GM12878 (cell line): ENCODE data around the gene POLR3A. TPM values are rescaled to one million over a fixed set of nuclear protein-coding genes. Genes with fewer than 3 reads are reported as not detected.

Source experiments
- ASH2L ChIP-seq: fragments of 300-600, 200-600 bp; sonication (generic); IDR thresholded peaks from 2 replicates; pipeline ENCODE4 v1.6.1; 2017; ENCODE audit warnings: low read depth, mild to moderate bottlenecking, borderline replicate concordance
- EED ChIP-seq: sonication (generic); IDR thresholded peaks from 2 replicates; pipeline ENCODE4 v1.6.1; 2016; ENCODE audit warnings: antibody characterized with exemption, low read depth
- FOS ChIP-seq: IDR thresholded peaks from 3 replicates; pipeline ENCODE4 v1.6.1; 2011; ENCODE audit warnings: borderline replicate concordance; ENCODE audit not compliant: insufficient read length; ENCODE audit errors: extremely low read depth
- IKZF1 ChIP-seq: fragments of 450-650 bp; conservative IDR thresholded peaks from 2 replicates; pipeline ENCODE4 v1.6.1; 2017; ENCODE audit warnings: antibody characterized with exemption, mild to moderate bottlenecking
- MTA2 ChIP-seq: fragments of 450-650 bp; IDR thresholded peaks from 2 replicates; pipeline ENCODE4 v1.6.1; 2016; ENCODE audit warnings: low read depth, mild to moderate bottlenecking, moderate library complexity
- NFYA ChIP-seq: IDR thresholded peaks from 2 replicates; pipeline ENCODE4 v1.6.1; 2011; ENCODE audit warnings: low read depth, mild to moderate bottlenecking, low read length, improper control_type of control experiment, borderline replicate concordance
- PAX8 ChIP-seq: fragments of 450-650 bp; IDR thresholded peaks from 2 replicates; pipeline ENCODE4 v1.6.1; 2017; ENCODE audit warnings: mild to moderate bottlenecking, moderate library complexity
- PKNOX1 ChIP-seq: fragments of 450-650 bp; IDR thresholded peaks from 2 replicates; pipeline ENCODE4 v1.6.1; 2016; ENCODE audit warnings: mild to moderate bottlenecking
- PML ChIP-seq: IDR thresholded peaks from 2 replicates; pipeline ENCODE4 v1.6.1; 2012; ENCODE audit warnings: low read length, inconsistent platforms
- RUNX3 ChIP-seq: IDR thresholded peaks from 2 replicates; pipeline ENCODE4 v1.6.1; 2012; ENCODE audit warnings: low read length, inconsistent platforms
- SMAD1 ChIP-seq: fragments of 450-650 bp; IDR thresholded peaks from 2 replicates; pipeline ENCODE4 v1.6.1; 2018; ENCODE audit warnings: mild to moderate bottlenecking, low read depth; ENCODE audit not compliant: partially characterized antibody
- TCF3 ChIP-seq: IDR thresholded peaks from 2 replicates; pipeline ENCODE4 v1.6.1; 2012; ENCODE audit warnings: low read depth, mild to moderate bottlenecking, low read length, borderline replicate concordance; ENCODE audit not compliant: insufficient read depth
- ZBED1 ChIP-seq: IDR thresholded peaks from 2 replicates; pipeline ENCODE4 v1.6.1; 2016; ENCODE audit warnings: borderline replicate concordance
- ZNF592 ChIP-seq: fragments of 450-650 bp; IDR thresholded peaks from 2 replicates; pipeline ENCODE4 v1.6.1; 2017; ENCODE audit warnings: mild to moderate bottlenecking, moderate library complexity
- polyA plus RNA-seq, 11 experiments: library from polyadenylated mRNA; depleted of rRNA in 4 of 11; unstranded in 6 of 11; stranded (reverse) in 5 of 11; fragments of >200 nt; fragmentation: Nextera tagmentation in 4 of 11; fragmentation: Illumina TruSeq in 1 of 11; extraction: Ambion mirVana in 4 of 11; extraction: Trizol in 1 of 11; gene quantifications; 1 replicate in 1 of 11; 2 replicates in 10 of 11; pipeline versions ENCODE4 v1.2.1 to v1.2.3, GENCODE V29; 2011 to 2016; ENCODE audit warnings: inconsistent platforms in 2 of 11, missing spikeins in 2 of 11, low read depth in 1 of 11
- total RNA-seq, 4 experiments: library from RNA; depleted of rRNA in 3 of 4; stranded (reverse); fragments of >200 nt in 3 of 4; fragmentation: Illumina TruSeq in 1 of 4; extraction: Trizol in 1 of 4; gene quantifications; 2 replicates each; pipeline versions ENCODE4 v1.2.1 to v1.2.3, GENCODE V29; 2013 to 2021
- TF ChIP-seq, protein P1 (sequence below): fragments of 450-650 bp; IDR thresholded peaks from 2 replicates; pipeline ENCODE4 v1.6.1; 2017; ENCODE audit warnings: mild to moderate bottlenecking, moderate library complexity

POLR3A gene
- total and polyA plus RNA-seq, 10 of the 15 experiments (the other 5 are each of a cell fraction or from before 2014, with no cell fraction given): 5.4 to 20.4 (median 14.4) TPM

DNA sequence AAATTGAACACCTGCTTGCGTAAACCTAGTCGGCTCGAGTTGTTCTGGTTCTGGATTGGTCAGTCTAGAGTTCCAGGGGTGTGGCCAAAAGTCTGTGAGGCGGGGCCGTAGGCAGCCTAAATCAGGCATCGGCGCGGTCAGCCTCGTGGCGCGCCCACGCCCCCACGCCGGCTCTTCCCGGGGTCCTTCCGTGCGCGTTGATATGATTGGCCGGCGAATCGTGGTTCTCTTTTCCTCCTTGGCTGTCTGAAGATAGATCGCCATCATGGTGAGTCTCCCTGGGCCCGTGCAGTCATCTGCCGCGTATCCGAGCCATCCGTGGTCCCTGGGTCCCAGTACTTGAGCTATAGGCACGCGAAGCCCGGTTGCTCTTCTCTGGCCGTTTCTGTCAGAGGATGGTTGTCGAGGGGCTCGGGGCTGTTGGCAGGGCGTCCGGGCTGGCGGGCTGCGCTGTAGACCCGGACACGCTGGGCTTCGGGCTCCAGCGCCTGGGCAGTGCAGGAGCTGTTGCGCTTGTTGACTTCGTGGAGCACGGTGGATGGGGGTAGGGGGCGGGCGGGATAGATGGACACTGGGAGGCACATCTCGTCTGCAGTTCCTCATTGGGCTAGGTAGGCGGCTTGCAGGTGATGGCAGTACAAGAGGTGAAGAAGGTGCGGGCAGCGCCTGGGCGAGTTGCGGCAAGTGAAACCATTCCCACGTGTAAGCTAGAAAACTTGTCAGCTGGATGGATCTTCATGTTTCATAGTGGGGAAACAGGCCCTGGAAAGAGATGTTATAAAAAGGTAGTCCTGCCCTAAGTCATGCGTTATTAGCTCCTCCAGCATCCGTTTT lies 4.5 kb upstream of the POLR3A start, which contains the start of gene RPS24 (continued):
- peak; percentile 35; the same call in 1 of the 2 replicates for TF ChIP-seq RUNX3
- TF ChIP-seq SMAD1: peak; percentile 65
- TF ChIP-seq FOS: no peak
- TF ChIP-seq NFYA: no peak
- peak; percentile 88 for TF ChIP-seq TCF3
- TF ChIP-seq ZNF592: no peak
- TF ChIP-seq ASH2L: 0 out of 2 replicates have a peak, but pooled peaks have one; percentile 81
- TF ChIP-seq IKZF1: 0 out of 2 replicates have a peak, but pooled peaks have one; percentile 45
- TF ChIP-seq EED: no peak
- TF ChIP-seq PKNOX1: peak; percentile 80
- TF ChIP-seq, protein P1, sequence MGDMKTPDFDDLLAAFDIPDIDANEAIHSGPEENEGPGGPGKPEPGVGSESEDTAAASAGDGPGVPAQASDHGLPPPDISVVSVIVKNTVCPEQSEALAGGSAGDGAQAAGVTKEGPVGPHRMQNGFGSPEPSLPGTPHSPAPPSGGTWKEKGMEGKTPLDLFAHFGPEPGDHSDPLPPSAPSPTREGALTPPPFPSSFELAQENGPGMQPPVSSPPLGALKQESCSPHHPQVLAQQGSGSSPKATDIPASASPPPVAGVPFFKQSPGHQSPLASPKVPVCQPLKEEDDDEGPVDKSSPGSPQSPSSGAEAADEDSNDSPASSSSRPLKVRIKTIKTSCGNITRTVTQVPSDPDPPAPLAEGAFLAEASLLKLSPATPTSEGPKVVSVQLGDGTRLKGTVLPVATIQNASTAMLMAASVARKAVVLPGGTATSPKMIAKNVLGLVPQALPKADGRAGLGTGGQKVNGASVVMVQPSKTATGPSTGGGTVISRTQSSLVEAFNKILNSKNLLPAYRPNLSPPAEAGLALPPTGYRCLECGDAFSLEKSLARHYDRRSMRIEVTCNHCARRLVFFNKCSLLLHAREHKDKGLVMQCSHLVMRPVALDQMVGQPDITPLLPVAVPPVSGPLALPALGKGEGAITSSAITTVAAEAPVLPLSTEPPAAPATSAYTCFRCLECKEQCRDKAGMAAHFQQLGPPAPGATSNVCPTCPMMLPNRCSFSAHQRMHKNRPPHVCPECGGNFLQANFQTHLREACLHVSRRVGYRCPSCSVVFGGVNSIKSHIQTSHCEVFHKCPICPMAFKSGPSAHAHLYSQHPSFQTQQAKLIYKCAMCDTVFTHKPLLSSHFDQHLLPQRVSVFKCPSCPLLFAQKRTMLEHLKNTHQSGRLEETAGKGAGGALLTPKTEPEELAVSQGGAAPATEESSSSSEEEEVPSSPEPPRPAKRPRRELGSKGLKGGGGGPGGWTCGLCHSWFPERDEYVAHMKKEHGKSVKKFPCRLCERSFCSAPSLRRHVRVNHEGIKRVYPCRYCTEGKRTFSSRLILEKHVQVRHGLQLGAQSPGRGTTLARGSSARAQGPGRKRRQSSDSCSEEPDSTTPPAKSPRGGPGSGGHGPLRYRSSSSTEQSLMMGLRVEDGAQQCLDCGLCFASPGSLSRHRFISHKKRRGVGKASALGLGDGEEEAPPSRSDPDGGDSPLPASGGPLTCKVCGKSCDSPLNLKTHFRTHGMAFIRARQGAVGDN: peak; percentile 91
- 0 out of 2 replicates have a peak, but pooled peaks have one; percentile 40 for TF ChIP-seq ZBED1
- peak; percentile 98 for TF ChIP-seq PML
- TF ChIP-seq PAX8: no peak
- TF ChIP-seq MTA2: no peak
